MM.1S (cell line): ENCODE data around the gene REEP2.

Experiments used
- EZH2 ChIP-seq: fragments of 300-600 bp; sonication (generic); optimal IDR thresholded peaks from 2 replicates; pipeline ENCODE3; 2017; ENCODE audit warnings: low read depth, mild to moderate bottlenecking, antibody characterized with exemption, low read length, mixed read lengths
- EZH2phosphoT487 ChIP-seq: fragments of 300-600 bp; sonication (generic); IDR thresholded peaks from 2 replicates; pipeline ENCODE4 v1.6.1; 2018; ENCODE audit warnings: antibody characterized with exemption, low read length
- TF ChIP-seq, protein P1 (sequence below): fragments of 300-600 bp; sonication (generic); IDR thresholded peaks from 2 replicates; pipeline ENCODE4 v1.5.1; 2016; ENCODE audit warnings: antibody characterized with exemption, low read length, mixed read lengths

DNA sequence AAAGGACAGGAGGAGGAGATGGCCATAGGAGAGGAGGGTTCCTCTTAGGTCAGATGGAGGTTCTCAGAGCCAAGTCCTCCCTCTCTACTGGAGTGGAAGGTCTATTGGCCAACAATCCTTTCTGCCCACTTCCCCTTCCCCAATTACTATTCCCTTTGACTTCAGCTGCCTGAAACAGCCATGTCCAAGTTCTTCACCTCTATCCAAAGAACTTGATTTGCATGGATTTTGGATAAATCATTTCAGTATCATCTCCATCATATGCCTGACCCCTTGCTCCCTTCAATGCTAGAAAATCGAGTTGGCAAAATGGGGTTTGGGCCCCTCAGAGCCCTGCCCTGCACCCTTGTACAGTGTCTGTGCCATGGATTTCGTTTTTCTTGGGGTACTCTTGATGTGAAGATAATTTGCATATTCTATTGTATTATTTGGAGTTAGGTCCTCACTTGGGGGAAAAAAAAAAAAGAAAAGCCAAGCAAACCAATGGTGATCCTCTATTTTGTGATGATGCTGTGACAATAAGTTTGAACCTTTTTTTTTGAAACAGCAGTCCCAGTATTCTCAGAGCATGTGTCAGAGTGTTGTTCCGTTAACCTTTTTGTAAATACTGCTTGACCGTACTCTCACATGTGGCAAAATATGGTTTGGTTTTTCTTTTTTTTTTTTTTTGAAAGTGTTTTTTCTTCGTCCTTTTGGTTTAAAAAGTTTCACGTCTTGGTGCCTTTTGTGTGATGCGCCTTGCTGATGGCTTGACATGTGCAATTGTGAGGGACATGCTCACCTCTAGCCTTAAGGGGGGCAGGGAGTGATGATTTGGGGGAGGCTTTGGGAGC is 29.5 kb downstream of the REEP2 start:
- TF ChIP-seq, protein P1, sequence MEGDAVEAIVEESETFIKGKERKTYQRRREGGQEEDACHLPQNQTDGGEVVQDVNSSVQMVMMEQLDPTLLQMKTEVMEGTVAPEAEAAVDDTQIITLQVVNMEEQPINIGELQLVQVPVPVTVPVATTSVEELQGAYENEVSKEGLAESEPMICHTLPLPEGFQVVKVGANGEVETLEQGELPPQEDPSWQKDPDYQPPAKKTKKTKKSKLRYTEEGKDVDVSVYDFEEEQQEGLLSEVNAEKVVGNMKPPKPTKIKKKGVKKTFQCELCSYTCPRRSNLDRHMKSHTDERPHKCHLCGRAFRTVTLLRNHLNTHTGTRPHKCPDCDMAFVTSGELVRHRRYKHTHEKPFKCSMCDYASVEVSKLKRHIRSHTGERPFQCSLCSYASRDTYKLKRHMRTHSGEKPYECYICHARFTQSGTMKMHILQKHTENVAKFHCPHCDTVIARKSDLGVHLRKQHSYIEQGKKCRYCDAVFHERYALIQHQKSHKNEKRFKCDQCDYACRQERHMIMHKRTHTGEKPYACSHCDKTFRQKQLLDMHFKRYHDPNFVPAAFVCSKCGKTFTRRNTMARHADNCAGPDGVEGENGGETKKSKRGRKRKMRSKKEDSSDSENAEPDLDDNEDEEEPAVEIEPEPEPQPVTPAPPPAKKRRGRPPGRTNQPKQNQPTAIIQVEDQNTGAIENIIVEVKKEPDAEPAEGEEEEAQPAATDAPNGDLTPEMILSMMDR, result no peak
- no peak for TF ChIP-seq EZH2
- no peak for TF ChIP-seq EZH2phosphoT487
